Psoas muscle (tissue), 8 donors: ENCODE results near the gene BICDL2. TPM values are rescaled to one million over a fixed set of nuclear protein-coding genes. Genes with fewer than 3 reads are reported as not detected.

Source experiments
- ATAC-seq, 4 donors: fragments of 200-7000 bp; cut with Tn5 transposase; one replicate each; pipeline ENCODE4 v1.9.1; 2020; ENCODE audit warnings: moderate library complexity in 3 of 4, mild to moderate bottlenecking in 2 of 4
- DNase-seq, 2 donors: peaks; one replicate each; pipeline ENCODE4 v3.0.0-alpha.2; 2020
- H3K27ac ChIP-seq: fragments of 200-600 bp; one replicate; pipeline ENCODE4 v1.8.0; 2022
- H3K27me3 ChIP-seq, 3 donors: fragments of 200-600 bp in 1 of 3; one replicate each; pipeline versions ENCODE4 v1.6.1 to v1.8.0; 2013 to 2022; ENCODE audit warnings: low read length in 2 of 3, mild to moderate bottlenecking in 2 of 3, moderate library complexity in 1 of 3; ENCODE audit not compliant: insufficient read depth in 3 of 3
- H3K36me3 ChIP-seq, 2 donors: fragments of 200-600 bp in 1 of 2; one replicate each; pipeline versions ENCODE4 v1.6.1 to v1.8.0; 2013 to 2022; ENCODE audit warnings: low read depth in 1 of 2, mild to moderate bottlenecking in 1 of 2, moderate library complexity in 1 of 2; ENCODE audit not compliant: insufficient read depth in 1 of 2
- H3K4me1 ChIP-seq: fragments of 200-600 bp; one replicate; pipeline ENCODE4 v1.8.0; 2022
- H3K4me3 ChIP-seq: fragments of 200-600 bp; one replicate; pipeline ENCODE4 v1.8.0; 2022; ENCODE audit warnings: mild to moderate bottlenecking
- H3K9me3 ChIP-seq: fragments of 200-600 bp; one replicate; pipeline ENCODE4 v1.8.0; 2022
- CTCF ChIP-seq: fragments of 200-600 bp; IDR thresholded peaks from one replicate; pipeline ENCODE4 v1.8.0; 2022; ENCODE audit warnings: antibody characterized with exemption
- WGBS, 3 donors: extraction: QIAGEN DNeasy Blood & Tissue Kit; methylation state at CpG; one replicate each; pipeline versions ENCODE4 v1.1.6 to v1.1.7; 2013; 5-methylcytosine and 5-hydroxymethylcytosine counted together
- intact Hi-C, 2 donors: fragments of 100-400 bp; cut with DNase I; formaldehyde crosslinking; loops; one replicate each; pipeline versions ENCODE4 v1.11.0 to v1.14.2; 2022
- polyA plus RNA-seq, 3 donors: library from polyadenylated mRNA; stranded (reverse); fragments of 200-250 nt; gene quantifications; one replicate each; pipeline ENCODE4 v1.2.3, GENCODE V29; 2013
- total RNA-seq, 4 donors: library from RNA; stranded (reverse); fragmentation: NEBNext Ultra II Directional in 2 of 4; extraction: Animal tissue kit (Norgen Biotek cat#: 25700) in 2 of 4; gene quantifications; one replicate each; pipeline versions ENCODE4 v1.2.1 to v1.2.4, GENCODE V29; 2021 to 2023
- donor health status: healthy with polysubstance abuse.
- donor health status: DM: no; HTN: no; CAD: no; lungs with moderate emphysema.
- donor health status: Bipolar disorder and iron deficiency.
- donor health status: healthy.
- donor health status: DM: yes; HTN: yes; CAD: no.
- donor health status: DM: no; HTN: no; CAD: no.
- donor health status: DM: no; HTN: no; CAD: no.
- donor health status: DM: yes; HTN: yes; CAD: no.

The BICDL2 gene
- total and polyA plus RNA-seq, 7 donors, result 0.01 to 0.18 TPM; not detected in 5

GRCh38 chr16:2988590-2989099 is 48.1 kb downstream of the BICDL2 start:
- Histone ChIP-seq H3K9me3 (no peaks in the 10 kb centered on the region), H3K27ac (no peak overlapping the region), H3K4me3 (no peak overlapping the region), H3K36me3 (no peaks in the 10 kb centered on the region), H3K4me1 (peaks cover 28% of the 10 kb centered on the region), H3K27me3 (no peaks in the 10 kb centered on the region)
- 71 to 76% (median 75%) methylated on average over 8 of the region's 8 CpGs for WGBS, 3 donors
- no peak for DNase-seq
- intact Hi-C loops, result no loop called here
- no peak for TF ChIP-seq CTCF
- no peak for ATAC-seq

GRCh38 chr16:2987833-2988232 is 48.9 kb downstream of the BICDL2 start:
- no peaks in the 10 kb centered on the region for H3K9me3 ChIP-seq
- DNase-seq (no peak), ATAC-seq (no peak)
- H3K27me3 ChIP-seq, result no peaks in the 10 kb centered on the region
- intact Hi-C loops, result no loop called here
- H3K27ac ChIP-seq, result no peak overlapping the region
- peaks cover 28% of the 10 kb centered on the region for H3K4me1 ChIP-seq
- no peak overlapping the region for H3K4me3 ChIP-seq
- TF ChIP-seq CTCF, result no peak
- H3K36me3 ChIP-seq, result no peaks in the 10 kb centered on the region
- 68 to 72% (median 70%) methylated on average over 8 of the region's 8 CpGs for WGBS, 3 donors

GRCh38 chr16:2987286-2987685 is 49.5 kb downstream of the BICDL2 start:
- Histone ChIP-seq H3K9me3 (no peaks in the 10 kb centered on the region), H3K36me3 (no peaks in the 10 kb centered on the region), H3K4me3 (no peak overlapping the region), H3K4me1 (peaks cover 28% of the 10 kb centered on the region), H3K27ac (no peak overlapping the region), H3K27me3 (no peaks in the 10 kb centered on the region)
- no peak for ATAC-seq
- DNase-seq, result no peak
- intact Hi-C loops, result no loop called here
- 72 to 83% (median 82%) methylated on average over 9 of the region's 9 CpGs for WGBS, 3 donors
- no peak for TF ChIP-seq CTCF

- WGBS, 3 donors, result 55 to 69% (median 56%) methylated on average over 16 to 17 of the region's 17 CpGs
- DNase-seq (no peak), ATAC-seq (no peak)
- Histone ChIP-seq H3K27me3 (no peaks in the 10 kb centered on the region), H3K9me3 (no peaks in the 10 kb centered on the region), H3K27ac (no peak overlapping the region), H3K36me3 (no peaks in the 10 kb centered on the region), H3K4me1 (peaks cover 28% of the 10 kb centered on the region), H3K4me3 (no peak overlapping the region)
- TF ChIP-seq CTCF, result no peak
- intact Hi-C loops, result no loop called here
Observed at GRCh38 chr16:2986623-2987188, 50.0 kb downstream of the BICDL2 start.

GRCh38 chr16:2985893-2986355 is 50.8 kb downstream of the BICDL2 start:
- ATAC-seq (peak; percentile 55 to 80 (median 78)), DNase-seq (peak in 1 of 2 donors; percentile 77)
- Histone ChIP-seq H3K27me3 (no peaks in the 10 kb centered on the region), H3K4me3 (no peak overlapping the region), H3K9me3 (no peaks in the 10 kb centered on the region), H3K27ac (peak overlapping the region; percentile 74), H3K4me1 (peaks cover 28% of the 10 kb centered on the region), H3K36me3 (no peaks in the 10 kb centered on the region)
- TF ChIP-seq CTCF, result no peak
- intact Hi-C loops, result no loop called here
- WGBS, 3 donors, result 25 to 36% (median 33%) methylated on average over 12 to 15 of the region's 15 CpGs
